ENCODE results near the gene STOX1.
"Not testable (repeated sequence)": the region's sequence is repeated elsewhere in the genome, so short reads cannot be mapped to it uniquely, and the experiment has no call there.

- TF ChIP-seq USF2 (IDR thresholded peaks at IDR 0.05; ENCODE audit: low read depth, low read length); USF2 (CRISPR knock-in tag; IDR thresholded peaks at IDR 0.05; ENCODE audit: borderline replicate concordance); EZH2 (conservative IDR thresholded peaks at IDR 0.05; ENCODE audit: low read depth, low read length); ELF4 (CRISPR knock-in tag; IDR thresholded peaks at IDR 0.05; ENCODE audit: borderline replicate concordance); ZBTB26 (CRISPR knock-in tag; IDR thresholded peaks at IDR 0.05; ENCODE audit: borderline replicate concordance); TBP (CRISPR knock-in tag; IDR thresholded peaks at IDR 0.05); PATZ1 (CRISPR knock-in tag; IDR thresholded peaks at IDR 0.05); SRSF1 (optimal IDR thresholded peaks at IDR 0.05; ENCODE audit: low read depth, low read length); CTCF (CRISPR knock-in tag; IDR thresholded peaks at IDR 0.05); SRY (CRISPR knock-in tag; IDR thresholded peaks at IDR 0.05); ZFP37 (CRISPR knock-in tag; IDR thresholded peaks at IDR 0.05; ENCODE audit: borderline replicate concordance); NFE2L1 (CRISPR knock-in tag; IDR thresholded peaks at IDR 0.05; ENCODE audit: borderline replicate concordance); ZNF263 (CRISPR knock-in tag; IDR thresholded peaks at IDR 0.05); ZNF224 (CRISPR knock-in tag; IDR thresholded peaks at IDR 0.05); GTF2F1 (IDR thresholded peaks at IDR 0.05; ENCODE audit: low read length): not testable (repeated sequence)
These were observed 811 bp downstream of the STOX1 start for GRCh38 chr10:68828083-68828601.
